ENCODE measurements around the gene AK2. TPM values are rescaled to one million over a fixed set of nuclear protein-coding genes. Genes with fewer than 3 reads are reported as not detected.

Gene AK2
- total RNA-seq, 1 experiment from 2014 or later, result 159 TPM

DNA sequence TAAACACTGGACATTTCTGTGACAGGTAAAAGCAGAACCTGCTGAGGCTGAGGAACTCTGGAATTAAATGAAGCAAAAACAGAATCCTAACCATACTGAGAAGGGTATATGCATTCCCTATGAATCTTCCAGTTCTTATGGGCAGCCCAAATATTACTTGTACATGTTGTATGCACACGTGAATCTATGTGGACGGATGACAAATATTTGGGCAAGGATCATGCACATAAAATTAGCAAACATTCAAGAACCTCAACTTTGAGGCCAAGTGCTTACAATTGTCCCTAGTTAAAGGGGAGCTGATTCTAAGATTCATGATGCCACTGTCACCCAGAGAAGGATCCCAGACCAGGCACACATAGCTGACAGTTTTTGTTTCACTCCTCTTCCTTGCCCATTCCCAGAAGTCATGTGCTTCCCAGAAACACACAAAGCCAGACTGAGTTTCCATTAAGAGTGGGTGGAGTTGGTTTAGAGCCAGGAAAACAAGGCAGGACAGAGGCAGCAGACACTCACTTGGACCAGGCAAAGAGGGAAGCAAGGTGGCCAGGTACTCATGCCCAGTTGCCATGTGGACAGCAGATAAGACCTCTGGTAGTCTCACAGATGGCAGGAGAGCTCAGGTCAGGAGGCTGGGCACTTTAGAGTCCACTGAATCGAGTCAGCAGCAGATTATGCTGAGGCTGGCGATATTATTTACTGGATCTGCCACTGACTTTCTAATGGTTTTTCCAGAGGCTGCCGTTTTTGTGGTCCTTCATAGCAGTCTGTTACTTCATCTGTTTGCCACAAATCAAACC is 25.6 kb downstream of the AK2 start:
- Histone ChIP-seq H2BK5ac (ENCODE audit: insufficient read length, low read length) (no peak overlapping the region), H3K18ac (ENCODE audit: insufficient read length, low read depth, low read length) (no peak overlapping the region), H4K20me1 (ENCODE audit: control insufficient read depth, insufficient read depth, insufficient read length) (no peaks in the 10 kb centered on the region), H3K4me1 (ENCODE audit: insufficient read depth, low read length) (no peaks in the 10 kb centered on the region), H3K9me3 (ENCODE audit: control insufficient read depth, low read depth, low read length) (no peaks in the 10 kb centered on the region), H4K8ac (replicated peaks; ENCODE audit: insufficient read length, low read depth, low read length) (no peak overlapping the region), H4K5ac (ENCODE audit: insufficient read length, low read depth, low read length) (no peak overlapping the region), H4K91ac (ENCODE audit: insufficient read length, low read depth, low read length) (no peak overlapping the region), H2BK12ac (ENCODE audit: insufficient read length, low read depth, low read length) (no peak overlapping the region), H3K79me1 (ENCODE audit: insufficient read depth, low read depth, low read length, poor library complexity, severe bottlenecking) (no peaks in the 10 kb centered on the region), H2BK15ac (ENCODE audit: low read depth, low read length) (no peak overlapping the region), H3K23ac (ENCODE audit: insufficient read length, low read depth, low read length) (no peak overlapping the region), H3K56ac (ENCODE audit: insufficient read length, low read depth, low read length) (no peak overlapping the region), H3K4me2 (ENCODE audit: insufficient read depth, insufficient read length, low read length) (no peak overlapping the region), H3K79me2 (ENCODE audit: insufficient read depth, low read length) (no peaks in the 10 kb centered on the region), H2AFZ (ENCODE audit: low read length) (no peak overlapping the region), H2BK20ac (ENCODE audit: low read depth, low read length, poor library complexity, severe bottlenecking) (no peak overlapping the region), H3K23me2 (ENCODE audit: insufficient read length, low read depth, low read length, poor library complexity, severe bottlenecking) (no peaks in the 10 kb centered on the region), H2AK5ac (ENCODE audit: insufficient read length, low read length) (no peak overlapping the region), H3K27me3 (ENCODE audit: insufficient read depth, low read length) (no peaks in the 10 kb centered on the region), H3K4ac (ENCODE audit: low read depth, low read length) (no peak overlapping the region), H3K9ac (ENCODE audit: extremely low read depth, insufficient read length, low read length) (no peak overlapping the region), H3K14ac (ENCODE audit: insufficient read depth, low read length) (no peak overlapping the region), H3K27ac (ENCODE audit: insufficient read length, low read depth, low read length) (no peak overlapping the region), H2BK120ac (ENCODE audit: low read depth, low read length, poor library complexity, severe bottlenecking) (no peak overlapping the region), H3T11ph (ENCODE audit: low read length) (no peak overlapping the region)
- TF ChIP-seq, protein P1, sequence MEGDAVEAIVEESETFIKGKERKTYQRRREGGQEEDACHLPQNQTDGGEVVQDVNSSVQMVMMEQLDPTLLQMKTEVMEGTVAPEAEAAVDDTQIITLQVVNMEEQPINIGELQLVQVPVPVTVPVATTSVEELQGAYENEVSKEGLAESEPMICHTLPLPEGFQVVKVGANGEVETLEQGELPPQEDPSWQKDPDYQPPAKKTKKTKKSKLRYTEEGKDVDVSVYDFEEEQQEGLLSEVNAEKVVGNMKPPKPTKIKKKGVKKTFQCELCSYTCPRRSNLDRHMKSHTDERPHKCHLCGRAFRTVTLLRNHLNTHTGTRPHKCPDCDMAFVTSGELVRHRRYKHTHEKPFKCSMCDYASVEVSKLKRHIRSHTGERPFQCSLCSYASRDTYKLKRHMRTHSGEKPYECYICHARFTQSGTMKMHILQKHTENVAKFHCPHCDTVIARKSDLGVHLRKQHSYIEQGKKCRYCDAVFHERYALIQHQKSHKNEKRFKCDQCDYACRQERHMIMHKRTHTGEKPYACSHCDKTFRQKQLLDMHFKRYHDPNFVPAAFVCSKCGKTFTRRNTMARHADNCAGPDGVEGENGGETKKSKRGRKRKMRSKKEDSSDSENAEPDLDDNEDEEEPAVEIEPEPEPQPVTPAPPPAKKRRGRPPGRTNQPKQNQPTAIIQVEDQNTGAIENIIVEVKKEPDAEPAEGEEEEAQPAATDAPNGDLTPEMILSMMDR (conservative IDR thresholded peaks at IDR 0.05), result no peak
- 0 out of 7 replicates have a peak overlapping the region, but pooled peaks of 1 of the 3 experiments have one; percentile 16 for H3K27ac Mint-ChIP-seq
- no peaks in the 10 kb centered on the region for H3K9me3 Mint-ChIP-seq
- no CpG with 5 or more reads among the region's 5 CpGs for WGBS (ENCODE audit: extremely low coverage, insufficient read length, low lambda C conversion rate)
- no peak for DNase-seq
- H3K36me3 Mint-ChIP-seq (ENCODE audit: insufficient read depth in 1 of 3, low read depth in 3 of 3), result peaks cover 33 to 80% (median 59%) of the 10 kb centered on the region in 3 experiments; a peak in 6 of 7 replicates
- H3K4me3 Mint-ChIP-seq, result no peak overlapping the region
- no peaks in the 10 kb centered on the region; the same call in 1 of the 2 replicates for H3K27me3 Mint-ChIP-seq (ENCODE audit: low read depth)
- H3K4me1 Mint-ChIP-seq, result peaks cover 14 to 15% of the 10 kb centered on the region in 2 experiments
